ENCODE results near the gene PACSIN2. TPM values are rescaled to one million over a fixed set of nuclear protein-coding genes. Genes with fewer than 3 reads are reported as not detected.
"Not testable (repeated sequence)": the region's sequence is repeated elsewhere in the genome, so short reads cannot be mapped to it uniquely, and the experiment has no call there.

The PACSIN2 gene
- total RNA-seq, 4 donors from 2014 or later = 25.8 to 46.0 (median 27.8) TPM

DNA sequence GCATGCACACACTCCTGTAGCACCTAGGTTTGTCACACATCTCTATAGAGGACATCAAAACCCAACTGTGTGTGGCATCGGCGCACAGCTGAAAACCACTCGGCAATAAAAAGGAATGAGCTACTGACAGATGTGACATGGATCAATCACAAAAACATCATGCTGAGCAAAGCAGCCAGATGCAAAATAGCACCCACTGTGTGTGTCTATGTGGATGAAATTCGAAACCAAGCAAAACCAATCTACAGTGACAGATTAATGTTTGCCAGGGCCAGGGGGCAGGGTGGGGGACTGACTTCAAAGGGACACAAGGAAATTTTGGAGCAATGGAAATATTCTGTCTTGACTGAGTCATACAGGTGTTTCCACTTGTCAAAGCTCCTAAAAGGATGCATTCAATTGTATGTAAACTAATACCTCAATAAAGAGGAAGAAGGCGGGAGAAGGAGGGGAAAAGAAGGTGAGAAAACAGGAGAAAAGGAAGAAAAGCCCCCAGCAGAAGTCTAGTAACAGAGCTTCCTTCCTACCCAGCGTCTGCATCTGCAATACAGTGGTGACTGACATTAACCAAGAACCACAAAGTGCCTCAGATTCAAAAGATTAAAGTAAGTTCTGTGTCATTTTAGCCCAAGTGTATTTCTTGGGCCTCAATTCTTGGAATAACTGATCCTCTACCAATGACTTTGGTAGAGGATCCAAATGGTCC, 49.8 kb downstream of the PACSIN2 start:
- WGBS, 2 donors = 24 to 47% methylated on average over 6 of the region's 6 CpGs
- intact Hi-C loops (cut with DNase I) = no loop called here
- peak overlapping the region in 3 of 4 donors; percentile 13 to 65 (median 55) for H3K27ac ChIP-seq

DNA sequence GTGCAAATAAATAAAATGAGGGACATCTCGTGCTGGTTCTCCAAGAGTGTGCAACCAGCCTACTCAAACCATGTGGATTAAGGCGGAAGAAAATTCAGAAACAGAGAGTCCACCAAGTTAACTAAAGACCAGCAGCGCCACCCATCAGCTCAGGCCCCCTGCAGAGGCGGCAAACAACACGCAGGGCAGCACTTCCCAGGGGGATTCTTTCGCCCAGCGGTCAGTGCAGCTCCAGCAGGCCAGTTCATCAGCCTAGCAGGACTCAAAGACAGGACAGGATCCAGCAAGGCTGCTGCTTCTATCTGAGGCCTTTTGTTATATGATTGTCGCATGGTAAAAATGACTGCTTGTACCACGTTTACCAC, 51.7 kb downstream of the PACSIN2 start:
- 78 to 86% methylated on average over 6 to 9 of the region's 9 CpGs for WGBS, 2 donors
- Histone ChIP-seq H3K4me1 (peaks cover 28 to 88% (median 42%) of the 10 kb centered on the region in 3 donors), H3K36me3 (peaks cover 0 to 4% (median 0%) of the 10 kb centered on the region in 3 donors), H3K27ac (peak overlapping the region in 3 of 4 donors; percentile 52 to 72 (median 67)), H3K4me3 (no peak overlapping the region), H3K27me3 (no peaks in the 10 kb centered on the region), H3K9me3 (no peaks in the 10 kb centered on the region)
- intact Hi-C loops (cut with DNase I) = no loop called here
- no peak for DNase-seq
- TF ChIP-seq POLR2A (IDR thresholded peaks at IDR 0.05) = no peak
- TF ChIP-seq, protein P1, sequence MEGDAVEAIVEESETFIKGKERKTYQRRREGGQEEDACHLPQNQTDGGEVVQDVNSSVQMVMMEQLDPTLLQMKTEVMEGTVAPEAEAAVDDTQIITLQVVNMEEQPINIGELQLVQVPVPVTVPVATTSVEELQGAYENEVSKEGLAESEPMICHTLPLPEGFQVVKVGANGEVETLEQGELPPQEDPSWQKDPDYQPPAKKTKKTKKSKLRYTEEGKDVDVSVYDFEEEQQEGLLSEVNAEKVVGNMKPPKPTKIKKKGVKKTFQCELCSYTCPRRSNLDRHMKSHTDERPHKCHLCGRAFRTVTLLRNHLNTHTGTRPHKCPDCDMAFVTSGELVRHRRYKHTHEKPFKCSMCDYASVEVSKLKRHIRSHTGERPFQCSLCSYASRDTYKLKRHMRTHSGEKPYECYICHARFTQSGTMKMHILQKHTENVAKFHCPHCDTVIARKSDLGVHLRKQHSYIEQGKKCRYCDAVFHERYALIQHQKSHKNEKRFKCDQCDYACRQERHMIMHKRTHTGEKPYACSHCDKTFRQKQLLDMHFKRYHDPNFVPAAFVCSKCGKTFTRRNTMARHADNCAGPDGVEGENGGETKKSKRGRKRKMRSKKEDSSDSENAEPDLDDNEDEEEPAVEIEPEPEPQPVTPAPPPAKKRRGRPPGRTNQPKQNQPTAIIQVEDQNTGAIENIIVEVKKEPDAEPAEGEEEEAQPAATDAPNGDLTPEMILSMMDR (IDR thresholded peaks at IDR 0.05) = no peak

More for the DNA sequence above, 49.8 kb downstream of the PACSIN2 start:
- TF ChIP-seq, protein P1 (IDR thresholded peaks at IDR 0.05) = no peak
- no peak for TF ChIP-seq POLR2A (IDR thresholded peaks at IDR 0.05)
- Histone ChIP-seq H3K4me1 (peaks cover 19 to 87% (median 34%) of the 10 kb centered on the region in 3 donors), H3K27me3 (no peaks in the 10 kb centered on the region), H3K4me3 (no peak overlapping the region), H3K9me3 (no peaks in the 10 kb centered on the region), H3K36me3 (no peaks in the 10 kb centered on the region)
- no peak for DNase-seq

DNA sequence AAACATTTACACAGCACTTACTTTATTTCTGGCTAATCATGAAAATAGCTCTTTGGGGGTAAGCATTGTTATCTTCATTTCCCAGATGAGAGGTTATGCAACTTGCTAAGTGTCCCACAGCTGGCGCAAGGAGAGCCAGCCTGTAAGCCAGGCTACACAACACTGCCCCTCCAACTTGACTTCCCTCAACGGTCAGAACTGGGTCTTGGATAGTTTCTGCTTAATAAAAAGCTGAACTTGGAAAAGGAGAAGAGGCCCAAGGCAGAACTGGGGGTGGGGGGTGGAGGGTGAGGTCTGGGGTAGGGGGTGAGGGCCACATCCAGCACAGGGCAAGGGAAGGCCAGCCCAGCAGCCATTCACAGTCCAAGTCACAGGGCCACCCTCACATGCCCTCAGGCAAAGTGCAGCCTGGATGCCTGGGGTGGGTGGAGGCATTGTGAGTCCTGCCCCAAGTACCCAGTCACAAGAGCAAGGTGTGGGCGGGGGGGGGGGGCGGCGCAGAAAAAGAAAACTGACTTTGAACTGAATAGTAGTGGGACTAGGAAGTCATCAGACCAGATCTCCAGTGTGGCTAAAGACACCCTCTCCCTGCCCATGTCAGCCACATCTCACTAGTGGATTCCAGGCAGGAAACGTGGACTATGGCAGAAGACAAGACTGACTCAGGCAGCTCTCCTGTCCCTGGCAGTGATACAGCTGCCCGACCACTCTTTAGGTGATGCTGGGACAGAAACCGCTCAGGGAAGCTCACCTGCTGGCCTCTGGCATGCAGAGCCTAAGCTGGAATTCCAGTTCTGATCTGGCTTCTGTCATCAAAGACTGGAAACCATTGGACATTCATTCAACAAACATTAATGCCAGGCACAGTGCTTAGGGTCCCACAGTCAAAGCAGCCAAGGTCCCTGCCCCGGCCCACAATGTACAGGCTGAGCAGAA, 52.4 kb downstream of the PACSIN2 start:
- Histone ChIP-seq H3K27me3 (no peaks in the 10 kb centered on the region), H3K36me3 (peaks cover 0 to 4% (median 0%) of the 10 kb centered on the region in 3 donors), H3K4me1 (peaks cover 28 to 85% (median 42%) of the 10 kb centered on the region in 3 donors), H3K27ac (peak overlapping the region; percentile 40 to 72 (median 60)), H3K9me3 (no peaks in the 10 kb centered on the region), H3K4me3 (no peak overlapping the region)
- intact Hi-C loops (cut with DNase I) = no loop called here
- no peak for DNase-seq
- WGBS, 2 donors = 61 to 76% methylated on average over 6 of the region's 9 CpGs
- TF ChIP-seq, protein P1 (IDR thresholded peaks at IDR 0.05) = no peak
- TF ChIP-seq POLR2A (IDR thresholded peaks at IDR 0.05) = no peak

DNA sequence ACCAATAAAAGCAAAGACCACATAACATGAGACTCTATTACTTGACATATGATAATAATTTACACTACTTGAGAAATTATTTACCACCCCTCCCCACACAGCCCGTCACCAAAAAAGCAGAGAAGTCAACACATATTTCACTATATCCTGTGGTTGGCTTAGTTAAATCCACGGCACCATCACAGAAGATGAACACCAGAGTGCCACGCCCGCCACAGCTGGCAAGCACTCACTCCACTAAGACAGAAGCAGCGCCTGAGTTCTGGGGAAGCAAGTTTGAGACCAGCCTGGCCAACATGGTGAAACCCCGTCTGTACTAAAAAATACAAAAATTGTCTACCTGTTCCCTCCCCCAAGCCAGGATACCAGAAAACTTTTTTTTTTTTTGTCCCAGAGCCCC, 53.1 kb downstream of the PACSIN2 start:
- Histone ChIP-seq H3K4me3 (no peak overlapping the region), H3K4me1 (peaks cover 28 to 88% (median 42%) of the 10 kb centered on the region in 3 donors), H3K9me3 (no peaks in the 10 kb centered on the region), H3K27ac (peak overlapping the region in 3 of 4 donors; percentile 18 to 67 (median 52)), H3K36me3 (peaks cover 0 to 4% (median 0%) of the 10 kb centered on the region in 3 donors), H3K27me3 (no peaks in the 10 kb centered on the region)
- TF ChIP-seq, protein P1 (IDR thresholded peaks at IDR 0.05) = no peak
- no peak for TF ChIP-seq POLR2A (IDR thresholded peaks at IDR 0.05)
- intact Hi-C loops (cut with DNase I) = no loop called here
- no peak for DNase-seq
- 49 to 56% methylated on average over 6 of the region's 6 CpGs for WGBS, 2 donors

DNA sequence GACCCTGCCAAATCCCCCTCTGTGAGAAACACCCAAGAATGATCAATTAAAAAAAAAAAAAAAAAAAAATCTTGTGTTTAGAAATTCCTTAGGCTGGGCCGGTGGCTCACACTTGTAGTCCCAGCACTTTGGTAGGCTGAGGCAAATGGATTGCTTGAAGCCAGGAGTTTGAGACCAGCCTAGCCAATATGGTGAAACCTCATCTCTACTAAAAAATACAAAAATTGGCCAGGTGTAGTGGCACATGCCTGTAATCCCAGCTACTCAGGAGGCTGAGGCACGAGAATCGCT, 53.6 kb downstream of the PACSIN2 start:
- peak overlapping the region in 3 of 4 donors; percentile 18 to 67 (median 52) for H3K27ac ChIP-seq
- intact Hi-C loops (cut with DNase I); H3K4me3 ChIP-seq; H3K36me3 ChIP-seq; H3K9me3 ChIP-seq; DNase-seq; H3K27me3 ChIP-seq: not testable (repeated sequence)
- 85 to 89% methylated on average over 3 of the region's 3 CpGs for WGBS, 2 donors
- H3K4me1 ChIP-seq = peaks cover 28 to 88% (median 42%) of the 10 kb centered on the region in 3 donors

All from esophagus squamous epithelium (tissue), 5 donors.